Activated CD8-positive, alpha-beta memory T cell treated with anti-CD3 and anti-CD28 coated beads for 1 hour (primary cell): Measurements from ENCODE around the gene ATP10A.

Experiments
- DNase-seq, 2 donors: peaks; one replicate each; pipeline ENCODE4 v3.0.0-alpha.2; 2020; ENCODE audit warnings: low read depth in 1 of 2; ENCODE audit errors: extremely low read depth in 1 of 2

The ATP10A gene, protein sequence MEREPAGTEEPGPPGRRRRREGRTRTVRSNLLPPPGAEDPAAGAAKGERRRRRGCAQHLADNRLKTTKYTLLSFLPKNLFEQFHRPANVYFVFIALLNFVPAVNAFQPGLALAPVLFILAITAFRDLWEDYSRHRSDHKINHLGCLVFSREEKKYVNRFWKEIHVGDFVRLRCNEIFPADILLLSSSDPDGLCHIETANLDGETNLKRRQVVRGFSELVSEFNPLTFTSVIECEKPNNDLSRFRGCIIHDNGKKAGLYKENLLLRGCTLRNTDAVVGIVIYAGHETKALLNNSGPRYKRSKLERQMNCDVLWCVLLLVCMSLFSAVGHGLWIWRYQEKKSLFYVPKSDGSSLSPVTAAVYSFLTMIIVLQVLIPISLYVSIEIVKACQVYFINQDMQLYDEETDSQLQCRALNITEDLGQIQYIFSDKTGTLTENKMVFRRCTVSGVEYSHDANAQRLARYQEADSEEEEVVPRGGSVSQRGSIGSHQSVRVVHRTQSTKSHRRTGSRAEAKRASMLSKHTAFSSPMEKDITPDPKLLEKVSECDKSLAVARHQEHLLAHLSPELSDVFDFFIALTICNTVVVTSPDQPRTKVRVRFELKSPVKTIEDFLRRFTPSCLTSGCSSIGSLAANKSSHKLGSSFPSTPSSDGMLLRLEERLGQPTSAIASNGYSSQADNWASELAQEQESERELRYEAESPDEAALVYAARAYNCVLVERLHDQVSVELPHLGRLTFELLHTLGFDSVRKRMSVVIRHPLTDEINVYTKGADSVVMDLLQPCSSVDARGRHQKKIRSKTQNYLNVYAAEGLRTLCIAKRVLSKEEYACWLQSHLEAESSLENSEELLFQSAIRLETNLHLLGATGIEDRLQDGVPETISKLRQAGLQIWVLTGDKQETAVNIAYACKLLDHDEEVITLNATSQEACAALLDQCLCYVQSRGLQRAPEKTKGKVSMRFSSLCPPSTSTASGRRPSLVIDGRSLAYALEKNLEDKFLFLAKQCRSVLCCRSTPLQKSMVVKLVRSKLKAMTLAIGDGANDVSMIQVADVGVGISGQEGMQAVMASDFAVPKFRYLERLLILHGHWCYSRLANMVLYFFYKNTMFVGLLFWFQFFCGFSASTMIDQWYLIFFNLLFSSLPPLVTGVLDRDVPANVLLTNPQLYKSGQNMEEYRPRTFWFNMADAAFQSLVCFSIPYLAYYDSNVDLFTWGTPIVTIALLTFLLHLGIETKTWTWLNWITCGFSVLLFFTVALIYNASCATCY (N-terminal part only)

GRCh38 chr15:25863111-25863967, at the start of gene ATP10A:
Gene ATP10A, minus strand, starts transcription at chr15:25863327. Its CDS starts 231 bp downstream, at chr15:25863096.
- no peak for DNase-seq

GRCh38 chr15:25912035-25912434, 48.9 kb upstream of the ATP10A start:
- DNase-seq = no peak

GRCh38 chr15:25910832-25911231, 47.7 kb upstream of the ATP10A start:
- no peak for DNase-seq

DNA sequence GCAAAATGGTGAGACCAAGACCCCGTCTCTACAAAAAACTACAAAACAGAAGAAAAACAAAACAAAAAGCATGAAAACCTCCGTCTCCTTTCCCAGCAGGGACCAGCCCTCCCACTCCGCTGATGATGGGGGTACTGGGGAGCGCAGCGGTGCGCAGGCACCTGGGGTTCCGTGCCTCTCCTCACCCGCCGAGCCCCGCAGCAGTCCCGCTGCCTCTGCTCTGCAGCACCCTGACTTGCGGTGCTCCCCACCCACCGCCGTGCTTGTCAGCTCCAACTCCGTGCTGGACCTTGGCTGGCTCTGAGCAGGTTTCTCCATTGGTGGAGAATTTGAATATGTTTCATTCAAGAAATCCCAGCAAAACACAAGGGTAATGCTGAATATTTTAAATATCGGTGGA, 46.7 kb upstream of the ATP10A start:
- no peak for DNase-seq

- DNase-seq = no peak
Measured at GRCh38 chr15:25909325-25909724, 46.2 kb upstream of the ATP10A start.

- no peak for DNase-seq
Measured at GRCh38 chr15:25905140-25905539, 42.0 kb upstream of the ATP10A start.

GRCh38 chr15:25903024-25903581, 40.0 kb upstream of the ATP10A start:
- no peak for DNase-seq

DNA sequence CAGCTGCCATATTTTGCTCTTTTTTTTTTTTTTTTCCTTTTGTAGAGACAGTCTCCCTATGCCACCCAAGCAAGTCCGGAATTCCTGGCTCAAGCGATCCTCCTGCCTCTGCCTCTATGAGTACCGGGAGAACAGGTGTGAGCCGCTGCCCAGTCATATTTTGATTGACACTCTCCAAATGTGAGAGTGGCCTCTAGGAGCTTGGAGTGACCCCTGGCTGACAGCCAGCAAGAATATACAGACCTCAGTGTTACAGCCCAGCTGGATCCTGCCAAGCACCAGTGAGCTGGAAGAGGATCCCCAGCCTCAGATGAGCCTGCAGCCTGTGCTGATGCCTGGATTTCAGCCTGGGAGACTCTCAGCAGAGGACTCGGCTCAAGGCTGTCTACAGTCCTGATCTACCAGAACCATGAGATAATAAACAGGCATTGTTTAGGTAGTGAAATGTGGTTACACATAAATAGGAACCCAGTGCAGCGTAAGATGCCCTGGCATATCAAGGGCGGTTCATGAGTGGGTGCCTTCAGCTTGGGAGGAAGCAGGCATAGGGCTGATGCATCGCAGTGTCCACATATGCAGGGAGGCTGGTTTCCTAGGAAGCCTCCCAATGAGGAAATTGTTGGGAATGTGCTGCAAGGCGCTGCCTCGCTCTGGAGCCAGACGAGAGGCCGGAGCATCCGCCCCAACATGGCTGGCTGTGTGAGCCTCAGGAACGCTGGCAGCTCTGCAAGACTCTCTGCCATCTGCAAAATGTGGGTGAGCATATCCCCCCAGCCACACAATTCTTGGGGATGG, 38.9 kb upstream of the ATP10A start:
- DNase-seq = no peak

- DNase-seq = no peak
Measured at GRCh38 chr15:25900901-25901300, 37.8 kb upstream of the ATP10A start.

- no peak for DNase-seq
Measured at GRCh38 chr15:25900431-25900830, 37.3 kb upstream of the ATP10A start.

DNA sequence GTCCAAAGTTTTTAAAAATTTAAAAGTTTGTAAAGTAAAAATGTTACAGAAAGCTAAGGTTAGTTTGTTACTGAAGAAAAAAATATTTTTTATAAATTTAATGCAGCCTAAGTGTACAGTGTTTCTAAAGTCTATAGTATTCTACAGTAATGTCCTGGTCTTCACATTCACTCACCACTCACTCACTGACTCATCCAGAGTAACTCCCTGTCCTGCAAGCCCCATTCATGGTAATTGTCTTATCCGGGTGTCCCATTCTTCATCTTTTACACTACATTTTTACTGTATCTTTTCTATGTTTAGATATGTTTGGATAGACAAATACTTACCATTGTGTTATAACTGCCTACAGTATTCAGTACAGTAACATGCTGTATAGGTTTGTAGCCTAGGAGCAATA, 36.7 kb upstream of the ATP10A start:
- DNase-seq = no peak

DNA sequence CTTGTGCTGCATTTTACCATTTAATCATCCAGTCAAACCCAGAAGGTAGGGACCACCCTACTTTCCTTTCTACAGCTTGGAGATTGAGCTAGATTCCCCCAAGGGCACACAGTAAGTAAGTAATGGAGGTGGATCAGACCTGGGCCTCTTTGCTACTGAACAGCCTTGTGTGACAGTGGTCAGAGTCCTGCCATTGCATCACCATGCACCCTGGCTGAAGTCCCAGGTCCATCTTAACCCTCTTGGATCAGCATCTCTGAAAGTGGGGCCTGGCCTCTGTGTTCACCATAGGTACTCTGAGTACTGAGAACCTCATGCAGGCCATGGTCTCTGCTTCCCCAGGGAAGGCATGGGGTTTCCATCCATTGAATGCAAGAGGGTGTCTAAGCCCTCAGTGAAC, 34.5 kb upstream of the ATP10A start:
- no peak for DNase-seq

DNA sequence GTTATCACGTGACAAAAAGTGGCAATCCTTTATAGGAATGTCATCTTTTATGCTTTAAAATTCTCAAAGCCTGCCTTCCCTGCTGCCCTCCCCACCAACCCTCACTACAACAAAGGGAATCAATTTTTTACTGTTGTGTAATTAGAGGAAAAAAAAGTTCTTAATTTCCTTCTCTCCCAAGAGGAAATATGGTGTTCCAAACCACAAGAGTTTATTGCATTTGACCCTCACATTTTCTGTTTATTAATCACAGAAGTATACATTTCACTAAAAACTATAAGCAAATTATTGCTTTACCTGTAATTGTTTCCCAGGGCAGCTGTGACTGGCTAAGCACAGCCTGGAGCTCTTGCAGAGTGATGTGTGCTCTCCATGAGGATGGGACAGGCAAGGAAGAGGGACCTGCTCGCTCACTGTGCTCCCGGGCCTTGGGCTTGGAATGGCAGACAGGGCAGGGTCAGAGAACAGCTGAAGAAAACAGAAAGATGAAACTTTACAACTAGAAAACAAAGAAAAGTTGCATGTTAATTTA, 31.3 kb upstream of the ATP10A start:
- DNase-seq = no peak

DNA sequence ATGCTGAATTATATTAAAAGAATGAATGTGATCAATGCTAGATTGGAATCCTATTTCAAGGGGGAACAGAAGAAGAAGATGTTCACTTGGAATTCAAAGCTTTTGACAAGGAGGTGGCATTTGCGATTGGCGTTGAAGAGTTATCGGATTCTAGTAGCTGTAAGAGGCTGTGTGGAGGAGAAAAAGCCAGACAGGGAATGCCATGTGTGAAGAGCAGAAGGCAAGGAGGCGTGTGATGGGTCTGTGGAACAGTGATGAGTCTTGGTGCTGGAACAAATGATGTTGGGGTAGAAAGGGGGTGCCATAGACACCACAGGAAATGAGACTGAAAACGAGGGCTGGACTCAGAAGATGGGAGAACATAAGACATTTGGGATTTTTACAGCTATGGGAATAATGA, 30.5 kb upstream of the ATP10A start:
- no peak for DNase-seq

DNA sequence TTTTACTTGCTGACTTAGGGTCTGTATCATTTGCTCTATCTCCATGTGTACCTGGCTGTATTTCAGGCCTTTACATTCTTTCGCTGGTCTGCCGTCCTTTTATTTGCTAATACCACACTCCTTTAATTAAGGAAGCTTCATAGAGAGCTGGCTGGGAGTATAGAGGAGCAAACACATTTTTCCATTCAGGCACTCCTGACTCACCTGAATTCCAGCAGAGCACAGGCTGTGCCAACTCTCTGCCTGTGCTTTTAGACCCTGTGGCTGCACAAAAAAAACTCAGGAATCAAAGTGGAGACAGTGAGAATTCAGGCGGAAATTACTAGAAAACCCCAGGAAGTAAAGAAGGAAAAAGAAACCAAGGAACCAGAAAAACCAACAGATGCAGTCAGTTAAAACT, 29.0 kb upstream of the ATP10A start:
- DNase-seq = no peak

DNA sequence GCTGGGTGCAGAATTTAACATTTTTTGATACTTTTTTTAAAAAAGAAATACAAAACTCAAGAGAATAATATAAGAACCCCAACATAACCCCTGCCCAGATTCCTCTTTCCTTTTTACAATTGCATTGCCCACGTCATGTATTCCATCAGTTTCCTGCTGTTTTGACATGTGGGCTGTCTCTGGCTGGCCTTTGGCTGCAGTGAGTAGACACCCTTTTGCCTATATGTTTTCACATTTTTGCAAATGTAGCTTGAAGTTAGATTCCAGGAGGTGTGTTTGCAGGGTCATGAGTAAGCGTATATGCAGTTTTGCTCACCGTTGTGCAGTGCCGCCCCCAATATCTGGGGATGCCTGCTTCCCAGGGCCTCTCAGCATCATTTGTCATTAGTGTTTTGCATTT, 28.0 kb upstream of the ATP10A start:
- DNase-seq = no peak

DNA sequence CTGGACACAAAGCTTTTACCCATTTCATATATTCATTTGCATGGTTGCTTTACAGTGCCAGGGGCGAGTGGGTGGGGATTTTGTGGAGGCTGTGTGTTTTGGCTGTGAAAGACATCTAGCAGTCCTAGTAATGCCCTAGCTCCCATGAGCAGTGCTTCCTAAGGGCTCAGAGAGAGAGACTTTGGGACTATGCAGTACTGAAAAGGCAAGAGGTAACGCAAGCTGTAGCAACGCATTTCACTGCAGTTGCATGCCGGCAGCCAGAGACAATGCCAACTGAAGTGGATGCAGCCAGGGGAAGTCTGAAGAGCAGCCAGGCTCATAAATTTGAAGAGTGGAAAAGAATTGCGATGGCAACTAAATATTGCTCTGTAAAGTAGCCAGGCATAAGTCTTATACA, 27.4 kb upstream of the ATP10A start:
- DNase-seq = no peak

GRCh38 chr15:25887870-25888269, 24.7 kb upstream of the ATP10A start:
- DNase-seq = no peak
